IPS-18a (cell line): Measurements from ENCODE around the gene JARID2.

Experiments used
- H3K27ac ChIP-seq: one replicate; pipeline ENCODE4 v1.5.1; 2013; ENCODE audit warnings: low read length
- H3K27me3 ChIP-seq: one replicate; pipeline ENCODE4 v1.6.1; 2013; ENCODE audit warnings: mild to moderate bottlenecking, low read length; ENCODE audit not compliant: control insufficient read depth, insufficient read depth
- H3K36me3 ChIP-seq: one replicate; pipeline ENCODE4 v1.6.1; 2013; ENCODE audit warnings: low read depth, low read length; ENCODE audit not compliant: control insufficient read depth
- H3K4me1 ChIP-seq: one replicate; pipeline ENCODE4 v1.6.1; 2013; ENCODE audit warnings: low read depth, low read length; ENCODE audit not compliant: control insufficient read depth
- H3K4me3 ChIP-seq: one replicate; pipeline ENCODE4 v1.5.1; 2013; ENCODE audit warnings: low read length
- H3K9ac ChIP-seq: one replicate; pipeline ENCODE4 v1.6.1; 2013; ENCODE audit warnings: mild to moderate bottlenecking, low read length, moderate library complexity
- H3K9me3 ChIP-seq: one replicate; pipeline ENCODE4 v1.6.1; 2013; ENCODE audit warnings: low read depth, low read length; ENCODE audit not compliant: control insufficient read depth

JARID2 gene

GRCh38 chr6:15357782-15358181, 111.9 kb downstream of the JARID2 start:
- H3K9ac ChIP-seq: no peak overlapping the region
- no peak overlapping the region for H3K4me3 ChIP-seq
- no peaks in the 10 kb centered on the region for H3K9me3 ChIP-seq
- no peaks in the 10 kb centered on the region for H3K36me3 ChIP-seq
- no peaks in the 10 kb centered on the region for H3K27me3 ChIP-seq
- H3K27ac ChIP-seq: no peak overlapping the region
- peaks cover 73% of the 10 kb centered on the region for H3K4me1 ChIP-seq

- H3K9ac ChIP-seq: no peak overlapping the region
- H3K4me1 ChIP-seq: peaks cover 73% of the 10 kb centered on the region
These were observed 112.9 kb downstream of the JARID2 start for GRCh38 chr6:15358579-15359327.

GRCh38 chr6:15359335-15359862, 113.5 kb downstream of the JARID2 start:
- Histone ChIP-seq H3K27ac (no peak overlapping the region), H3K4me1 (peaks cover 73% of the 10 kb centered on the region), H3K9ac (no peak overlapping the region)

More at GRCh38 chr6:15358579-15359327, 112.9 kb downstream of the JARID2 start:
- H3K27ac ChIP-seq: no peak overlapping the region
- no peaks in the 10 kb centered on the region for H3K36me3 ChIP-seq
- H3K9me3 ChIP-seq: no peaks in the 10 kb centered on the region
- H3K27me3 ChIP-seq: no peaks in the 10 kb centered on the region
- no peak overlapping the region for H3K4me3 ChIP-seq

DNA sequence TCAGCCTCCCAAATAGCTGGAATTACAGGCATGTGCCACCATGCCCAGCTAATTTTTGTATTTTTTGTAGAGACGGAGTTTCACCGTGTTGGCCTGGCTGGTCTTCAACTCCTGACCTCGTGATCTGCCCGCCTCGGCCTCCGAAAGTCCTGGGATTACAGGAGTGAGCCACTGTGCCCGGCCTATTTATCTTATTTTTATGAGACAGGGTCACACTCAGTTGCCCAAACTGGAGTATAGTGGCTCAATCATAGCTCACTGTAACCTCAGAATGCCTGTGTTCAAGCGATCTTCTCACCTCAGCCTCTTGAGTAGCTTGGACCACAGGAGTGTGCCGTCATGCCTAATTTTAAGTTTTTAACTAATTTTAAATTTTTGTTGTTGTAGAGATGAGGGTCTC, 114.4 kb downstream of the JARID2 start:
- Histone ChIP-seq H3K27me3 (no peaks in the 10 kb centered on the region), H3K9ac (no peak overlapping the region), H3K4me3 (no peak overlapping the region), H3K27ac (no peak overlapping the region), H3K9me3 (no peaks in the 10 kb centered on the region), H3K36me3 (no peaks in the 10 kb centered on the region), H3K4me1 (peaks cover 77% of the 10 kb centered on the region)

More at GRCh38 chr6:15359335-15359862, 113.5 kb downstream of the JARID2 start:
- no peaks in the 10 kb centered on the region for H3K9me3 ChIP-seq
- no peaks in the 10 kb centered on the region for H3K27me3 ChIP-seq
- H3K4me3 ChIP-seq: no peak overlapping the region
- H3K36me3 ChIP-seq: no peaks in the 10 kb centered on the region

DNA sequence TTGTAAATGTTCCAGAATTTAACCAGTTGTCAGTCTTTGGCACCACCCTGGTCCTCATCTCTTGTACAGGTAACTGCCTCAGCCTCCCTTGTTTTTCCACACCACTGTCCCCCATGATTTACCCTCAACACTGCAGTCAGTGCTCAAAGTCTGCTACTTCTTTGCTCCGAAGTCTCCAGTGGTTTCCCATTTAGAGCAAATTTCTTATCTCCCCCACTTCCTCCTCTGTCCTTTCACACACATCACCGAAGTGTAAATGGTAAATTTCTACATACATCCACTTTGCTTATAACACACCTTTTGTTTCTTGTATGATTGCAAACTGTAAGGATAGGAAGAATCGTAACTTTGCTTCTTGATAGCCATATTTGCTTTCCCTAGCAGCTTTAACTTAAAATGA, 115.3 kb downstream of the JARID2 start:
- Histone ChIP-seq H3K9ac (no peak overlapping the region), H3K36me3 (no peaks in the 10 kb centered on the region), H3K27me3 (no peaks in the 10 kb centered on the region), H3K27ac (no peak overlapping the region), H3K4me3 (no peak overlapping the region), H3K4me1 (peaks cover 85% of the 10 kb centered on the region), H3K9me3 (no peaks in the 10 kb centered on the region)

DNA sequence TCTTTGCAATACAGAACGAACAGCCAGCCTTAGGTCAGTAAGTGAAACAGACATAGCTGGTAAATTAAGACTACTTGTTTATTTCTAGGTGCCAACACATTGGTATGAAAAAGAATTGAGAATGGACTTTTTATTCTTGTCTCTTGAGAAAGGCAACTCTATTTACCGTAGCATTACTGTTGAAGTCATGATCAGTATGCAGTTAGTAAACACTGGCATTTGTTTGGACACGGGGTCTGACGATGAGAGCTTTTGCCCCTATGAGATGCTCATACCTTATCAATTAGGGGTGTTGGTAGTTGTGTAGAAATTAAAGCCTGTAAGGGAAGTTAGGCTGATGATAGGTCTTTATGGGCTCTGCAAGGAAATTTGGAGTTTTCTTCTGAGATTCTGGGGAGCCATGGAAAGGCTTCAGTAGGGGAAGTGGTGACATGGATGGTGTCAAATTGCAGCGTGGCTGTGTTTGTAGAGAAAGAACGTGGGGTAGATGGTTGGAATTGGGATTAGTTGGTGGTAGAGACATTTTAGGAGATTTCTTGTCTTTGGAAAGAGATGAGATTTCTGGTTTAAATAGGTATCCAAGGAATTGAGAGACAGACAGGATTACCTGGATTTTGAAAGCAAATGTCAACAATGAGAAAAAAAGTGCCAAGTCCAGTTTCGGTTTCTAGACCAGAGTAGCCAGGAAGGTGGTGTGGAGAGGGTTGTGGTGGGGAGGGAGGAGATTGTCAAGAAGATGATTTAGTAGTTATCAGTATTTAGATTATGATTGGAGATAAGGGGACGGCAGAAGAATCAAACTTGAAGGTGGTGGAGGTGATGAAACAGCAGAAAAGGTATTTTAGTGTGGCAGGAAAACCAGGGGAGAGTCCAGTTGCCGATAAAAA, 116.6 kb downstream of the JARID2 start:
- Histone ChIP-seq H3K27ac (no peak overlapping the region), H3K4me1 (peaks cover 86% of the 10 kb centered on the region), H3K9ac (no peak overlapping the region), H3K36me3 (no peaks in the 10 kb centered on the region), H3K4me3 (no peak overlapping the region), H3K9me3 (no peaks in the 10 kb centered on the region), H3K27me3 (no peaks in the 10 kb centered on the region)

GRCh38 chr6:15363164-15363522, 117.3 kb downstream of the JARID2 start:
- Histone ChIP-seq H3K4me3 (no peak overlapping the region), H3K27ac (no peak overlapping the region), H3K9me3 (no peaks in the 10 kb centered on the region), H3K36me3 (no peaks in the 10 kb centered on the region), H3K27me3 (no peaks in the 10 kb centered on the region), H3K9ac (no peak overlapping the region), H3K4me1 (peaks cover 85% of the 10 kb centered on the region)

- H3K27ac ChIP-seq: no peak overlapping the region
- H3K9me3 ChIP-seq: no peaks in the 10 kb centered on the region
- no peaks in the 10 kb centered on the region for H3K27me3 ChIP-seq
- H3K36me3 ChIP-seq: no peaks in the 10 kb centered on the region
- no peak overlapping the region for H3K4me3 ChIP-seq
- peaks cover 81% of the 10 kb centered on the region for H3K4me1 ChIP-seq
- H3K9ac ChIP-seq: no peak overlapping the region
These were observed 117.9 kb downstream of the JARID2 start for GRCh38 chr6:15363523-15364400.

GRCh38 chr6:15364401-15365037, 118.7 kb downstream of the JARID2 start:
- Histone ChIP-seq H3K36me3 (no peaks in the 10 kb centered on the region), H3K4me1 (peaks cover 78% of the 10 kb centered on the region), H3K9me3 (no peaks in the 10 kb centered on the region), H3K27me3 (no peaks in the 10 kb centered on the region), H3K4me3 (no peak overlapping the region), H3K9ac (no peak overlapping the region), H3K27ac (no peak overlapping the region)

DNA sequence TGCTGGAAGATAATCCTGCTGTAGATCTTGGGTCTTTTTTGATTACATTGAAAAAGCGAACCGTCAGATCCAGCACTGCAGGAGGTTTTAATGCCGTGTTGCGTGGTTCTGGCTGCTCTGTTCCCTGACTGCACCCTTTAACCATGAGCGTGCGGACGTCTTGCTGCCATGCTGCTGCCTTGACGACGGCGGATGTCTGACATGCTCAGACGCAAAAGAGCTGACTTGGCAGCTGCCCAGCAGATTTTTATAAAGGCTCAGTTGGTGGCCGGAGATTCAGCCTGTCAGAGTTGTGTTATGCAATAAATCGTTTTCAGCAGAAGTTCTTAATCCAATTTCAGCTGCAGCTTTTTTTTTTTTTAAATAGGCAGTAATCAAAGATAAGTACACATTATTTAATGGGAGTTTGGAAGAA, 119.4 kb downstream of the JARID2 start:
- peak overlapping the region; percentile 4 for H3K4me3 ChIP-seq
- H3K9me3 ChIP-seq: no peaks in the 10 kb centered on the region
- no peak overlapping the region for H3K9ac ChIP-seq
- H3K36me3 ChIP-seq: no peaks in the 10 kb centered on the region
- H3K27ac ChIP-seq: no peak overlapping the region
- H3K27me3 ChIP-seq: no peaks in the 10 kb centered on the region
- H3K4me1 ChIP-seq: peaks cover 80% of the 10 kb centered on the region
